MCF 10A (cell line): ENCODE results near the gene TRABD2A. TPM values are rescaled to one million over a fixed set of nuclear protein-coding genes. Genes with fewer than 3 reads are reported as not detected.
"Not testable (repeated sequence)": the region's sequence is repeated elsewhere in the genome, so short reads cannot be mapped to it uniquely, and the experiment has no call there.

Experiments
- BruUV-seq: library from RNA; stranded (reverse); fragments of 400-500 nt; replicated peaks from 2 replicates; lab custom pipeline; 2021; lab: Mats Ljungman, UMichigan
- CTCF ChIA-PET: fragments of 300-600 bp; sonication (Branson Sonifier 250); formaldehyde crosslinking; extraction: SDS; loops from one replicate; lab custom pipeline; 2021; ENCODE audit warnings: antibody characterized with exemption, inconsistent platforms; lab: Yijun Ruan, JAX
- POLR2A ChIA-PET: fragments of 300-600, 350-650 bp; sonication (Branson Sonifier 250); formaldehyde crosslinking; extraction: SDS; loops from one replicate; lab custom pipeline; 2020; ENCODE audit warnings: antibody characterized with exemption, inconsistent platforms; lab: Yijun Ruan, JAX
- DNase-seq: peaks from one replicate; pipeline ENCODE4 v3.0.0-alpha.2; 2018; ENCODE audit not compliant: unreplicated experiment
- H3K27ac Mint-ChIP-seq: one replicate; pipeline ENCODE4 v1.8.0; 2022; ENCODE audit warnings: mild to moderate bottlenecking, low read depth, mixed read lengths; ENCODE audit not compliant: unreplicated experiment
- H3K27me3 Mint-ChIP-seq: one replicate; pipeline ENCODE4 v1.8.0; 2022; ENCODE audit warnings: mixed read lengths; ENCODE audit not compliant: insufficient read depth, unreplicated experiment
- H3K36me3 Mint-ChIP-seq: one replicate; pipeline ENCODE4 v1.8.0; 2022; ENCODE audit warnings: mild to moderate bottlenecking, moderate library complexity, mixed read lengths; ENCODE audit not compliant: insufficient read depth, unreplicated experiment
- H3K4me1 Mint-ChIP-seq: one replicate; pipeline ENCODE4 v1.8.0; 2022; ENCODE audit warnings: mixed read lengths; ENCODE audit not compliant: insufficient read depth, unreplicated experiment
- H3K4me3 Mint-ChIP-seq: one replicate; pipeline ENCODE4 v1.8.0; 2022; ENCODE audit warnings: mild to moderate bottlenecking, moderate library complexity, mixed read lengths; ENCODE audit not compliant: unreplicated experiment
- H3K9me3 Mint-ChIP-seq: one replicate; pipeline ENCODE4 v1.8.0; 2022; ENCODE audit warnings: mixed read lengths; ENCODE audit not compliant: unreplicated experiment
- intact Hi-C: fragments of 100-400 bp; cut with micrococcal nuclease; formaldehyde crosslinking; loops from 2 replicates; pipeline ENCODE4 v1.14.1; 2022
- total RNA-seq: library from RNA; stranded (reverse); gene quantifications from 2 replicates; pipeline ENCODE4 v1.2.3, GENCODE V29; 2022
- TF ChIP-seq, protein P1 (sequence below): fragments of 200-600 bp; IDR thresholded peaks from one replicate; pipeline ENCODE4 v1.8.0; 2022; ENCODE audit warnings: antibody characterized with exemption, mild to moderate bottlenecking; ENCODE audit not compliant: unreplicated experiment

TRABD2A gene
- total RNA-seq, 1 experiment from 2014 or later: 20.0 TPM

DNA sequence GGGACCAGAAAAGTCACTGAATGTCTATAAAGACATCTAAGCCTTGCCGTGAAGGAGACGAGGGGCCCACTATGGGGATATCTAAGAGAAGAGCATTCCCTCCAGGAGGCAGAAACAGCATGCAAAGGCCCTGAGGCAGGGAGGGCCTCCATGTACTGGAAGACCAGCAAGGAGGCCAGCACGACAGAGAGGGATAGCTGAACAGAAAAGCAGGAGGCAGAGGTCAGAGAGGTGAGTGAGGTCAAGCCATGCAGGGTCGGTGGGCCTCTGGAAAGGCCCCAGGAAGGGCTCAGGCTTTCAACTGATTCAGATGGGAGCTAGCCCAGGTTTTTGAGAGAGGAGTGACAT lies 5.7 kb downstream of the TRABD2A start:
- Mint-ChIP-seq H3K9me3 (no peaks in the 10 kb centered on the region), H3K27ac (no peak overlapping the region), H3K4me1 (peaks cover 20% of the 10 kb centered on the region), H3K36me3 (peaks cover 15% of the 10 kb centered on the region), H3K27me3 (no peaks in the 10 kb centered on the region), H3K4me3 (no peak overlapping the region)
- no TSS peak for BruUV-seq
- ChIA-PET POLR2A (no interaction called here), CTCF (interaction anchor here (0.8 to 1.8 kb wide), 2 partner anchors 10 to 241 kb away, joined by 3 to 4 read pairs; no protein-coding TSS in a partner anchor)
- TF ChIP-seq, protein P1, sequence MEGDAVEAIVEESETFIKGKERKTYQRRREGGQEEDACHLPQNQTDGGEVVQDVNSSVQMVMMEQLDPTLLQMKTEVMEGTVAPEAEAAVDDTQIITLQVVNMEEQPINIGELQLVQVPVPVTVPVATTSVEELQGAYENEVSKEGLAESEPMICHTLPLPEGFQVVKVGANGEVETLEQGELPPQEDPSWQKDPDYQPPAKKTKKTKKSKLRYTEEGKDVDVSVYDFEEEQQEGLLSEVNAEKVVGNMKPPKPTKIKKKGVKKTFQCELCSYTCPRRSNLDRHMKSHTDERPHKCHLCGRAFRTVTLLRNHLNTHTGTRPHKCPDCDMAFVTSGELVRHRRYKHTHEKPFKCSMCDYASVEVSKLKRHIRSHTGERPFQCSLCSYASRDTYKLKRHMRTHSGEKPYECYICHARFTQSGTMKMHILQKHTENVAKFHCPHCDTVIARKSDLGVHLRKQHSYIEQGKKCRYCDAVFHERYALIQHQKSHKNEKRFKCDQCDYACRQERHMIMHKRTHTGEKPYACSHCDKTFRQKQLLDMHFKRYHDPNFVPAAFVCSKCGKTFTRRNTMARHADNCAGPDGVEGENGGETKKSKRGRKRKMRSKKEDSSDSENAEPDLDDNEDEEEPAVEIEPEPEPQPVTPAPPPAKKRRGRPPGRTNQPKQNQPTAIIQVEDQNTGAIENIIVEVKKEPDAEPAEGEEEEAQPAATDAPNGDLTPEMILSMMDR: no peak
- intact Hi-C loops: no loop called here
- DNase-seq: no peak

DNA sequence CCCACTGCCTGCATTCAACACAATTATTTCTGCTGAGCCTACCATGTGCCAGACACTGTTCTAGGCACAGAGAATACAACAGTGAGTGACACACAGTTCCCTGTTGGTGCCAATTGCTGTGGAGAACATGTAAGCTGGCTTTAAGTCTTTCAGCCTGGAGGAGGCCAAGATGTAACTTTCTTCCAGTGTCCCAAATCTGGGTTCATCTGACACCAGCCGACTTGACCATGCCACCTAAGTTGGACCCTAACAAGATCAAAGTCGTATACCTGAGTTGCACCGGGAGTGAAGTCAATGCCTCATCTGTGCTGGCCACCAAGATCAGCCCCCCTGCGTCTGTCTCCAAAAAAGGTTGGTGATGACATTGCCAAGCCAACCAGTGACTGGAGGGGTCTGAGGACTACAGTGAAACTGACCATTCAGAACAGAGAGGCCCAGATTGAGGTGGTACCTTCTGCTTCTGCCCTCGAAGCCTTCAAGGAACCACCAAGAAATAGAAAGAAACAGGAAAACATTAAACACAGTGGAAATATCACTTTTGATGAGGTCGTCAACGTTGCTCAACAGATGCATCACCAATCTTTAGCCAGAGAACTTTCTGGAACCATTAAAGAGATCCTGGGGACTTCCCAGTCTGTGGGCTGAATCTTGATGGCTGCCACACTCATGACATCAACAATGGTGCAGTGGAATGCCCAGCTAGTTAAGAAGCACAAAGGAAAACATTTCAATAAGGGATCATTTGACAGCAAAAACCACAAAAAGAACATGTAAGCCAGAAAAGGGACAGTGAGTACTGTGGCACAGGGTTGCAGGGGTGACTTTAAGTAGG lies 6.3 kb downstream of the TRABD2A start:
- Mint-ChIP-seq H3K4me1 (peaks cover 20% of the 10 kb centered on the region), H3K9me3 (no peaks in the 10 kb centered on the region), H3K4me3 (no peak overlapping the region), H3K36me3 (peaks cover 15% of the 10 kb centered on the region), H3K27me3 (no peaks in the 10 kb centered on the region), H3K27ac (no peak overlapping the region)
- CTCF ChIA-PET: interaction anchor here (0.6 to 1.8 kb wide), 3 partner anchors 10 to 1748 kb away, joined by 3 to 4 read pairs (median 3); no protein-coding TSS in a partner anchor
- POLR2A ChIA-PET: no interaction called here
- intact Hi-C loops: no loop called here
- TF ChIP-seq, protein P1: no peak
- BruUV-seq: no TSS peak
- DNase-seq: no peak

DNA sequence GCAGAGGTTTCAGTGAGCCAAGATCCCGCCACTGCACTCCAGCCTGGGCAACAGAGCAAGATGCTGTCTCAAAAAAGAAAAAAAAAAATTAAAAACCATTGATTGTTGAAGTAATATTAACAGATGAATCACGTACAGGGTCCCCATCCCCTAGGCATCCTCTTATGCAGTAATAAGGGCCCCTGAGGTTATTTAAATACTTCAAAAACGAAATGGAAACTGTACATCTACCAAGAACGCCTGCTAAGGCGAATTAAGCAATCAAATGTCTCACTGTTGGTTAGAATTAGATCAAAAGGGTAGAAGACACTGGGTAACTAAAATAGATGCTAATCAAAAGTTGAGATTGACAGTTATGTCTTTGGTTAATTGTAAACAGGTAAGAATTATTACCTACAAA lies 7.5 kb downstream of the TRABD2A start:
- POLR2A ChIA-PET: no interaction called here
- intact Hi-C loops: no loop called here
- no TSS peak for BruUV-seq
- TF ChIP-seq, protein P1: no peak
- CTCF ChIA-PET: interaction anchor here (1.1 kb wide), 1 partner anchor 9 kb away, joined by 3 read pairs; no protein-coding TSS in a partner anchor
- H3K27ac Mint-ChIP-seq: no peak overlapping the region
- peaks cover 20% of the 10 kb centered on the region for H3K4me1 Mint-ChIP-seq
- H3K36me3 Mint-ChIP-seq: peaks cover 15% of the 10 kb centered on the region
- DNase-seq: no peak
- H3K4me3 Mint-ChIP-seq: no peak overlapping the region
- H3K27me3 Mint-ChIP-seq: no peaks in the 10 kb centered on the region
- H3K9me3 Mint-ChIP-seq: no peaks in the 10 kb centered on the region

DNA sequence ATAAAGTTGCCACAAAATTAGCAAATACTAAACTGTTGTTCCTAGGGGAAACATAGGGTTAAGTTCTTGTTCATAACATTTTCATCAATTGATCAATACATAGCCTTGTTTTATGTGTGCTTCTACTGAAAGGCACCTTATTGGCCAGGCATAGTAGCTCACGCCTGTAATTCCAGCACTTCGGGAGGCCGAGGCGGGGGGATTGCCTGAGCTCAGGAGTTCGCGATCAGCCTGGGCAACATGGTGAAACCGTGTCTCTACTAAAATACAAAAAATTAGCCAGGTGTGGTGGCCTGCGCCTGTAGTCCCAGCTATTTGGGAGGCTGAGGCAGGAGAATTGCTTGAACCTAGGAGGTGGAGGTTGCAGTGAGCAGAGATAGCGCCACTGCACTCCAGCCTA lies 8.2 kb downstream of the TRABD2A start:
- CTCF ChIA-PET: interaction anchor here (0.8 to 1.9 kb wide), 3 partner anchors 10 to 53 kb away, joined by 3 to 8 read pairs (median 3); no protein-coding TSS in a partner anchor
- BruUV-seq, H3K27me3 Mint-ChIP-seq, intact Hi-C loops, H3K4me3 Mint-ChIP-seq, H3K9me3 Mint-ChIP-seq, DNase-seq, POLR2A ChIA-PET, H3K27ac Mint-ChIP-seq: not testable (repeated sequence)
- Mint-ChIP-seq H3K36me3 (peaks cover 15% of the 10 kb centered on the region), H3K4me1 (peaks cover 20% of the 10 kb centered on the region)
